ENCODE data around the gene UQCR11.

UQCR11 gene

GRCh38 chr19:1590641-1591397 lies 14.4 kb downstream of the UQCR11 start:
- Histone ChIP-seq H3K36me3 (replicated peaks; ENCODE audit: low read depth, low read length) (peaks cover 10% of the 10 kb centered on the region), H3K4me1 (ENCODE audit: low read length) (peaks cover 10% of the 10 kb centered on the region), H4K20me1 (ENCODE audit: insufficient read depth, low read length) (peaks cover 12% of the 10 kb centered on the region), H3K79me2 (ENCODE audit: low read length) (peaks cover 60% of the 10 kb centered on the region), H3K9me3 (ENCODE audit: insufficient read depth, low read length) (no peaks in the 10 kb centered on the region), H3K27ac (ENCODE audit: low read length) (peak overlapping the region; percentile 87), H3K4me2 (ENCODE audit: low read length) (peak overlapping the region; percentile 85), H3K9ac (ENCODE audit: low read length) (peak overlapping the region; percentile 99), H3K27me3 (ENCODE audit: low read depth, low read length) (no peaks in the 10 kb centered on the region), H3K4me3 (ENCODE audit: low read length) (peak overlapping the region; percentile 97), H2AFZ (ENCODE audit: low read depth, low read length) (no peak overlapping the region)
- TF ChIP-seq, protein P1, sequence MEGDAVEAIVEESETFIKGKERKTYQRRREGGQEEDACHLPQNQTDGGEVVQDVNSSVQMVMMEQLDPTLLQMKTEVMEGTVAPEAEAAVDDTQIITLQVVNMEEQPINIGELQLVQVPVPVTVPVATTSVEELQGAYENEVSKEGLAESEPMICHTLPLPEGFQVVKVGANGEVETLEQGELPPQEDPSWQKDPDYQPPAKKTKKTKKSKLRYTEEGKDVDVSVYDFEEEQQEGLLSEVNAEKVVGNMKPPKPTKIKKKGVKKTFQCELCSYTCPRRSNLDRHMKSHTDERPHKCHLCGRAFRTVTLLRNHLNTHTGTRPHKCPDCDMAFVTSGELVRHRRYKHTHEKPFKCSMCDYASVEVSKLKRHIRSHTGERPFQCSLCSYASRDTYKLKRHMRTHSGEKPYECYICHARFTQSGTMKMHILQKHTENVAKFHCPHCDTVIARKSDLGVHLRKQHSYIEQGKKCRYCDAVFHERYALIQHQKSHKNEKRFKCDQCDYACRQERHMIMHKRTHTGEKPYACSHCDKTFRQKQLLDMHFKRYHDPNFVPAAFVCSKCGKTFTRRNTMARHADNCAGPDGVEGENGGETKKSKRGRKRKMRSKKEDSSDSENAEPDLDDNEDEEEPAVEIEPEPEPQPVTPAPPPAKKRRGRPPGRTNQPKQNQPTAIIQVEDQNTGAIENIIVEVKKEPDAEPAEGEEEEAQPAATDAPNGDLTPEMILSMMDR (IDR thresholded peaks at IDR 0.05; ENCODE audit: low read depth, low read length): peak; percentile 59
- TF ChIP-seq EZH2phosphoT487 (IDR thresholded peaks at IDR 0.05; ENCODE audit: low read depth): no peak

GRCh38 chr19:1587872-1588271 lies 17.4 kb downstream of the UQCR11 start:
- Histone ChIP-seq H2AFZ (ENCODE audit: low read depth, low read length) (no peak overlapping the region), H3K36me3 (replicated peaks; ENCODE audit: low read depth, low read length) (peaks cover 27% of the 10 kb centered on the region), H3K79me2 (ENCODE audit: low read length) (peaks cover 78% of the 10 kb centered on the region), H3K4me2 (ENCODE audit: low read length) (no peak overlapping the region), H3K9ac (ENCODE audit: low read length) (no peak overlapping the region), H3K4me1 (ENCODE audit: low read length) (peaks cover 10% of the 10 kb centered on the region), H3K4me3 (ENCODE audit: low read length) (no peak overlapping the region), H3K9me3 (ENCODE audit: insufficient read depth, low read length) (no peaks in the 10 kb centered on the region), H3K27ac (ENCODE audit: low read length) (no peak overlapping the region), H3K27me3 (ENCODE audit: low read depth, low read length) (no peaks in the 10 kb centered on the region), H4K20me1 (ENCODE audit: insufficient read depth, low read length) (peaks cover 17% of the 10 kb centered on the region)
- no peak for TF ChIP-seq EZH2phosphoT487 (IDR thresholded peaks at IDR 0.05; ENCODE audit: low read depth)
- TF ChIP-seq, protein P1 (IDR thresholded peaks at IDR 0.05; ENCODE audit: low read depth, low read length): no peak

GRCh38 chr19:1585243-1585580 lies 20.1 kb downstream of the UQCR11 start:
- no peak overlapping the region for H3K9ac ChIP-seq (ENCODE audit: low read length)
- no peaks in the 10 kb centered on the region for H3K9me3 ChIP-seq (ENCODE audit: insufficient read depth, low read length)
- no peak overlapping the region for H3K4me3 ChIP-seq (ENCODE audit: low read length)
- no peaks in the 10 kb centered on the region for H3K27me3 ChIP-seq (ENCODE audit: low read depth, low read length)
- H3K79me2 ChIP-seq (ENCODE audit: low read length): peaks cover 58% of the 10 kb centered on the region
- H4K20me1 ChIP-seq (ENCODE audit: insufficient read depth, low read length): peaks cover 13% of the 10 kb centered on the region
- H3K4me2 ChIP-seq (ENCODE audit: low read length): no peak overlapping the region
- TF ChIP-seq, protein P1 (IDR thresholded peaks at IDR 0.05; ENCODE audit: low read depth, low read length): no peak
- no peak for TF ChIP-seq EZH2phosphoT487 (IDR thresholded peaks at IDR 0.05; ENCODE audit: low read depth)
- peaks cover 2% of the 10 kb centered on the region for H3K4me1 ChIP-seq (ENCODE audit: low read length)
- H2AFZ ChIP-seq (ENCODE audit: low read depth, low read length): no peak overlapping the region
- H3K27ac ChIP-seq (ENCODE audit: low read length): no peak overlapping the region
- H3K36me3 ChIP-seq (replicated peaks; ENCODE audit: low read depth, low read length): peaks cover 47% of the 10 kb centered on the region

DNA sequence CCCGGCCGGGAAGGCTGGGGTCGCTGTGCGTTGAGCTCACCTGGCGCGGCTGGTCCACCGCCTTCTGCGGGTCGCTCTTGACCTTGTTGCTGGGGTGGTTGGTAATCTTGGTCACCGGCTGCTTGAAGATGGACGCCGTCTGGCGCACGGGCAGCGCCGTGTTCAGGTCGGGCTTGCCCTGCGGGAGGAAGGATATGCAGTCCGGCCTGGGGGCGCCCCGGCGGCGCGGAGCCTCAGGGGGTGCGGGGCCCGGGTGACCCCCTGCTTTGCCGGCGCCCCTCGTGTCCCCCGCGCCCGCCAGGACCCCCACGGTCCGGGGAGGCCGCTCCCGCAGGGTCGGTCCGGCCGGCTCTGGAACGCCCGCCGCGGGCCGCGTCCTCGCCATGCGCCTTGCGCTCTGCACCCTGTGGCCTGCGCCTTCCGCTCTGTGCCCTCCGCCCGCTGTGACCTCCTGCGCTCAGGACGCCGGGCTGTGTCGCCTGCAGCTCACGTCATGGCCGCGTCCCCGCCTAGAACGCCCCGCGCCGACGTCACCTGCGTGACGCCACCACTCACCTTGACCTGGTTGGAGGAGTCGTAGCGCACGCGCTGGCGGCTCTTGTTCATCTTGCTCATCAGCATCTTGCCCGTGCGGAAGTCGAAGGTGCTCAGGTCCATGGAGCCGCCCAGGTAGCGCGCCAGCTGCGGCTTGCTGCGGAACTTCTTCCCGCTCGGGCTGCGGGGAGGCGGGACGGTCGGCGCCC lies 20.6 kb downstream of the UQCR11 start:
- no peak for TF ChIP-seq EZH2phosphoT487 (IDR thresholded peaks at IDR 0.05; ENCODE audit: low read depth)
- TF ChIP-seq, protein P1 (IDR thresholded peaks at IDR 0.05; ENCODE audit: low read depth, low read length): no peak
- Histone ChIP-seq H3K27ac (ENCODE audit: low read length) (no peak overlapping the region), H3K27me3 (ENCODE audit: low read depth, low read length) (no peaks in the 10 kb centered on the region), H4K20me1 (ENCODE audit: insufficient read depth, low read length) (peaks cover 12% of the 10 kb centered on the region; the same call in 1 of the 2 replicates), H3K4me2 (ENCODE audit: low read length) (no peak overlapping the region), H3K9ac (ENCODE audit: low read length) (no peak overlapping the region), H3K9me3 (ENCODE audit: insufficient read depth, low read length) (no peaks in the 10 kb centered on the region), H3K4me3 (ENCODE audit: low read length) (no peak overlapping the region), H3K4me1 (ENCODE audit: low read length) (no peaks in the 10 kb centered on the region), H3K36me3 (replicated peaks; ENCODE audit: low read depth, low read length) (peaks cover 51% of the 10 kb centered on the region), H3K79me2 (ENCODE audit: low read length) (peaks cover 52% of the 10 kb centered on the region), H2AFZ (ENCODE audit: low read depth, low read length) (no peak overlapping the region)
